ENCODE data around the gene RPP40. TPM values are rescaled to one million over a fixed set of nuclear protein-coding genes. Genes with fewer than 3 reads are reported as not detected.

The RPP40 gene
- total RNA-seq, 1 experiment from 2014 or later = 24.7 TPM

- Histone ChIP-seq H3K36me3 (peaks cover 5% of the 10 kb centered on the region), H3K27me3 (no peaks in the 10 kb centered on the region), H3K9me3 (replicated peaks) (no peaks in the 10 kb centered on the region), H3K4me1 (no peaks in the 10 kb centered on the region), H3K4me3 (no peak overlapping the region), H3K27ac (no peak overlapping the region)
- no peak for DNase-seq
Observed at GRCh38 chr6:4948781-4949450, 54.9 kb downstream of the RPP40 start.

- Histone ChIP-seq H3K27ac (no peak overlapping the region), H3K36me3 (peaks cover 8% of the 10 kb centered on the region), H3K27me3 (no peaks in the 10 kb centered on the region), H3K4me3 (no peak overlapping the region), H3K9me3 (replicated peaks) (no peaks in the 10 kb centered on the region), H3K4me1 (peaks cover 5% of the 10 kb centered on the region)
- DNase-seq = no peak
Observed at GRCh38 chr6:4947716-4948115, 56.1 kb downstream of the RPP40 start.

GRCh38 chr6:4946521-4946920, 57.3 kb downstream of the RPP40 start:
- Histone ChIP-seq H3K27me3 (no peaks in the 10 kb centered on the region), H3K9me3 (replicated peaks) (no peaks in the 10 kb centered on the region), H3K4me1 (peaks cover 17% of the 10 kb centered on the region), H3K27ac (no peak overlapping the region), H3K4me3 (no peak overlapping the region), H3K36me3 (peaks cover 8% of the 10 kb centered on the region)
- DNase-seq = no peak

Other genes with a start within 250 kb of the RPP40 start
- 67.9 and 68.7 TPM in 2 replicates for gene CDYL, start 227.6 kb downstream of the RPP40 start, total RNA-seq (2014; rRNA removed; shearing (Covaris generic))
- gene PPP1R3G, start 81.3 kb upstream of the RPP40 start, total RNA-seq (2014; rRNA removed; shearing (Covaris generic)) = 0.71 and 1.0 TPM in 2 replicates